Skeletal muscle tissue (tissue), 4 donors: Measurements from ENCODE around the gene PROSER2. TPM values are rescaled to one million over a fixed set of nuclear protein-coding genes. Genes with fewer than 3 reads are reported as not detected.
"Not testable (repeated sequence)": the region's sequence is repeated elsewhere in the genome, so short reads cannot be mapped to it uniquely, and the experiment has no call there.

Experiments
- H3K27ac ChIP-seq: one replicate; pipeline ENCODE4 v1.7.0; 2013; ENCODE audit warnings: mild to moderate bottlenecking, low read depth, low read length, inconsistent platforms
- H3K27me3 ChIP-seq, 3 donors: one replicate each; pipeline ENCODE4 v1.7.0; 2013; ENCODE audit warnings: low read length in 3 of 3; ENCODE audit not compliant: control insufficient read depth in 3 of 3, insufficient read depth in 3 of 3
- H3K36me3 ChIP-seq, 3 donors: one replicate each; pipeline ENCODE4 v1.7.0; 2013; ENCODE audit warnings: low read length in 3 of 3; ENCODE audit not compliant: control insufficient read depth in 3 of 3, insufficient read depth in 3 of 3
- H3K4me1 ChIP-seq, 3 donors: one replicate each; pipeline ENCODE4 v1.7.0; 2013; ENCODE audit warnings: low read length in 3 of 3, mild to moderate bottlenecking in 3 of 3; ENCODE audit not compliant: control insufficient read depth in 3 of 3, insufficient read depth in 3 of 3
- H3K4me3 ChIP-seq, 3 donors: one replicate each; pipeline ENCODE4 v1.7.0; 2013; ENCODE audit warnings: low read length in 3 of 3
- H3K9ac ChIP-seq, 3 donors: one replicate each; pipeline ENCODE4 v1.7.0; 2013; ENCODE audit warnings: low read length in 3 of 3, mild to moderate bottlenecking in 3 of 3, moderate library complexity in 2 of 3, low read depth in 1 of 3
- H3K9me3 ChIP-seq, 3 donors: one replicate each; pipeline ENCODE4 v1.7.0; 2013; ENCODE audit warnings: low read length in 3 of 3; ENCODE audit not compliant: control insufficient read depth in 3 of 3
- total RNA-seq: library from RNA; depleted of rRNA; stranded (reverse); fragments of >200 nt; gene quantifications from one replicate; pipeline ENCODE4 v1.2.3, GENCODE V29; 2014
- donor health status: Osteomylitis.

PROSER2 gene
- total RNA-seq, 1 donor from 2014 or later: 1.0 TPM

DNA sequence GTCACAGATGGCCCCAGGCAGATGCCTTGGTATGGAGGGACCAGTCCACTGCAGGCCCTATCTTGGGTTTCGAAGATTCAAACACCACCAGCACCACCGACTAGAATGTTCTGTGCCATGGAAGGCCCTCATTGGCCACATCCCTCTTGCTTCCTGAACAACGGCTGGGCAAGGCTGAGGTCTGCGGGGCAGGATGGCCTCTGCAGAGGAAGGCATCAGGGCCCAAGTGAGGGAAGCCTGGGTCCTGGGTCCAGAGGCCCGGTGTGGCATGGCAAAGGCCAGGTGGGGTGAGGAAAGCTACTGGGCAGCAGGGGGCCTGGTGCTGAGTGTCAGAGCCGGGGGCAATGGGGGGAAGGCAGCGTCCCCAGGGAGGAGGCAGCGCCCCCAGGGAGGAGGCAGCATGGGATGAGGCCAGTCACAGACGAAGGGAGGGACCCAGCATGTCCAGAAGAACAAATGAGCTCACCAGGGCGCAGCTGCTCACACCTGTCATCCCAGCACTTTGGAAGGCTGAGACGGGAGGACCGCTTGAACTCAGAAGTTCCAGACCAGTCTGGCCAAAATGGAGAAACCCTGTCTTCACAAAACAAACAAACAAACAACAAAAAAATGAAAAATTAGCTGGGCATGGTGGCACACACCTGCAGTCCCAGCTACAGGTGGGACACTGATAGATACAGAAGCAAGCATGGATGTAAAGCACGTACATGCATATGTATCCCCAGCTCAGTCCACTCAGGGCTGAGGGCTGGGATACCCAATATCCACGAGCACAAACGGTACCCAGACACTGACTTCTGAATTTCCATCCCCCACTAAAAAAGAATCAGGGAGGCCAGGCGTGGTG lies 64.4 kb downstream of the PROSER2 start:
- peaks cover 6 to 7% (median 6%) of the 10 kb centered on the region in 3 donors for H3K4me1 ChIP-seq
- no peaks in the 10 kb centered on the region for H3K9me3 ChIP-seq
- no peak overlapping the region for H3K4me3 ChIP-seq
- H3K9ac ChIP-seq: no peak overlapping the region
- H3K27me3 ChIP-seq: no peaks in the 10 kb centered on the region
- no peaks in the 10 kb centered on the region for H3K36me3 ChIP-seq
- H3K27ac ChIP-seq: no peak overlapping the region

DNA sequence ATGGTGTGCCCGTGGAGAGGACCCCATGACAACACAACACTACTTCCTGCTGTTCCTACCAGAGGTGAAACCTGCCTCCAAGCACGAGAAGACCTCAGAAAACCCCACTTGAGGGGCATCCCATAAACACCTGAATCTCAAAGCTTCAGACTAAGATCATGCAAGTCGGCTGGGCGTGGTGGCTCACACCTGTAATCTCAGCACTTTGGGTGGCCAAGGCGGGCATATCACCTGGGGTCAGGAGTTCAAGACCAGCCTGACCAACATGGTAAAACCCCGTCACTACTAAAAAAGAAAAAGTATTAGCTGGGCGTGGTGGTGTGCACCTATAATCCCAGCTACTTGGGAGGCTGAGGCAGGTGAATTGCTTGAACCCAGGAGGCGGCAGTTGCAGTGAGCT lies 66.1 kb downstream of the PROSER2 start:
- H3K27ac ChIP-seq, H3K36me3 ChIP-seq, H3K9me3 ChIP-seq, H3K4me3 ChIP-seq, H3K27me3 ChIP-seq, H3K9ac ChIP-seq, H3K4me1 ChIP-seq: not testable (repeated sequence)

DNA sequence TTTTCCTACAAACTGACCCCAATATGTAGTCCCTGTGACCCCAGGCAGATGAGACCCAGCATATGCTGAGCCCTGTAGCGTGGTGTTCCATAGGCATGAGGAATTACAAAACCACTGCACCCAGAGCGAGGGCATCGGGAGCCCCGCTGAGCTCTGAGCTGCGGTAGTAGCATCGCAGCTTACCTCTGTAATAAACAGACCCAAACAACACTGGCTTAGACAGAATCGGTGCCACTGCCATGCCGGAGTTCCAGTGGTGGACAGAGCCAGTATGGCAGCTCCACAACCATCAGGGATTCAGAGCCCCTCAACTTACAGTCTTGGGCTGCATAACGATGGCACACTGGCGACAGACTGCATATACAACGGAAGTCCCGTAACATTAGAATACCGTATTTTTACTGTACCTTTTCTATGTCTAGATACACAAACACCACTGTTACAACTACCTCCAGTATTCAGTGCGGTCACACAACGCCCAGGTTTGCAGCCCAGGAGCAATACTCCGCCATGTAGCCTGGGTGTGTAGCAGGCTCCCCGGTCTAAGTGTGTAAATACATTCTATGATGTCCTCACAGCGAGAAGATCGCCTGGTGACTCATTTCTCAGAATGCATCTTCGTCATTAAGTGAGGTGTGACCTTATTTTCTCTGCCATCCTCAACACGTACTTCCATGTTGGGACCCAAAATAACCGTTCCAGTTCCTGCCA lies 68.8 kb downstream of the PROSER2 start:
- H3K4me3 ChIP-seq: no peak overlapping the region
- H3K9ac ChIP-seq: no peak overlapping the region
- H3K4me1 ChIP-seq: no peaks in the 10 kb centered on the region
- H3K9me3 ChIP-seq: no peaks in the 10 kb centered on the region
- no peak overlapping the region for H3K27ac ChIP-seq
- no peaks in the 10 kb centered on the region for H3K27me3 ChIP-seq
- no peaks in the 10 kb centered on the region for H3K36me3 ChIP-seq

DNA sequence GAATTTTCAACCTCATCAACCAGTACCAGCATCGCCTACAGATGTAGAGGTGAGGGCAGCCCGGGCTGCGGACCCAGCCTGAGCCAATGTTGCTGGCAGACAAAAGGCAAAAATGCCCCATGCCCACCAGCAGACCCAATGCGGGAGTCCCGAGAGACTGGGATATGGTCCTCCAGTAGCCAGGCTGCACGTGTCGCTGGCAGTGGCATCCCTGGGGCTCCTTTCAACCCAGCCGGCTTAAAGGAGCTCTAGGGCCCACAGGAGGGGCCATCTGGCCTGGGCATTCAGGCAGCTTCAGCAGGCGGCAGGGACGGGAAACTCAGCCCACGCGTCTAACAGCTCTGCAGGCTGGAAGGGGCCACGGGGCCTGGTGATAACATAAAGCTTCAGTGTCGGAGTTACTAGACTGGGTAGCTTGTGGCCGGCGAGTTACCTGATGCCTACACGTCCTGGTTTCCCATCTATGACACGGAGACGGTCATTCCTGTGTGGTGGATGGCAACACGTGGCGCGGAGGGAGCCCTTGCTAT lies 70.7 kb downstream of the PROSER2 start:
- Histone ChIP-seq H3K4me3 (no peak overlapping the region), H3K9me3 (no peaks in the 10 kb centered on the region), H3K9ac (no peak overlapping the region), H3K4me1 (peaks cover 0 to 4% (median 3%) of the 10 kb centered on the region in 3 donors), H3K27ac (no peak overlapping the region), H3K27me3 (no peaks in the 10 kb centered on the region), H3K36me3 (no peaks in the 10 kb centered on the region)

DNA sequence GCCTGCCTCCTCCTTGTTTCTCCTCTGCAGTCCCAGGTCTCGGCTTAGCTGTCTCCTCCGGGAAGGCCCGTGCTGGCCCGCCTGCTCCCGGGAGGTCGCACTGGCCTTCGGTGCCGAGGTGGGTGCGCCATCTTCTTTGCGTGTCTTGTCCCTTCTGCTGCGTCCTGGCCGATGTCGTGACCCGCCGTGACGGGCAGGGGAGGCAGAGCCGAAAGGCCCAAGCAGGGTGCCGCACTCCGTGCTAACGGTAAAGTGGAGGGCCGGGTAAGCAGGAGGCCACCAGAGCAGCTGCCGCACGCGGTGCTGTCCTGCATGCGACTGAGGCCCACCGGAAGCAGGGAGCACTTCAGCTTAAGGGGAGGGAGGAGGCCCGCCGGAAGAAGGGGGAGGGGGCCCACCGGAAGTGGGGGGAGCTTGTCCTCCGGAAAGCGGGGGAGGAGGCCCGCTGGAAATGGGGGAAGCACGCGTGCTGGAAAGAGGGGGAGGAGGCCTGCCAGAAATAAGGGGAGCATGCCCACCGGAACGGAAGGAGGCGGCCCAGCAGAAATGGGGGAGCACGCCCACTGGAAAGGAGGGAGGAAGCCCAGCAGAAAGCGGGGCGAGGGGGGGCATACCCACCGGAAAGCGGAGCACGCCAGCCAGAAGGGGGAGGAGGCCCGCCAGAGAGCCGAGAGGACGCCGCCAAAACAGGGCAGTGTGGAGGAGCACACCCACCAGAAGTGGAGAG lies 71.4 kb downstream of the PROSER2 start:
- no peaks in the 10 kb centered on the region for H3K36me3 ChIP-seq
- H3K27ac ChIP-seq: no peak overlapping the region
- peaks cover 0 to 4% (median 3%) of the 10 kb centered on the region in 3 donors for H3K4me1 ChIP-seq
- no peak overlapping the region for H3K9ac ChIP-seq
- H3K27me3 ChIP-seq: peaks cover 0 to 5% (median 0%) of the 10 kb centered on the region in 3 donors
- H3K9me3 ChIP-seq: no peaks in the 10 kb centered on the region
- H3K4me3 ChIP-seq: no peak overlapping the region

DNA sequence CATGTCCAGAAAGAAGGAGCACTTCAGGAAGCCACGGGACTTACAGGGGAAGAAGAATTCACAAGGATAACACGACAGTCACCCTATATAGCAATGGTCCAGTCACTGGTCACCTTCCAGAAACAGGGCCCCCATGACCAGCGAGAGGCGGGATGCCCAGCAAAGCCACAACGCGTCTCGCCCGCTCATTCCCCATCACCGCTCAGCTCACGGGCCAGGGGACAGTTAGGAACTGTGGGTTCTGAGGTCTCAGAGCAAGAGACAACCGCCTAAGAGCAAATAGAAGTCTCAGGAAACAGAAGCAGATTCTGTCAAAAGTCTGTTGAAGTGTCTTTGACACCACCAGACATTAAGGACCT lies 71.9 kb downstream of the PROSER2 start:
- H3K9ac ChIP-seq: no peak overlapping the region
- H3K36me3 ChIP-seq: no peaks in the 10 kb centered on the region

DNA sequence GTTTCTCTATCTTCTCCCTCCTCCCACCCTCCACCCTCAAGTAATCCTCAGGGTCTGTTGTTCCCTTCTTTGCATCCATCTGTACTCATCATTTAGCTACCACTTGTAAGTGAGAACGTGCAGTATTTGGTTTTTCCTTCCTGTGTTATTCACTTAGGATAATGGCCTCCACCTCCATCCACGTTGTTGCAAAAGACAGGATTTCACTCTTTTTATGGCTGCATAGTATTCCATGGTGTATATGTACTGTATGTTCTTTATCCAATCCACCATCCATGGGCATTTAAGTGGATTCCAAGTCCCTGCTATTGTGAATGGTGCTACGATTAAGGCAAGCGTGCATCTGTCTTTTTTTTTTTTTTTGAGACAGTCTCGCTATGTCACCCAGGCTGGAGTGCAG lies 72.4 kb downstream of the PROSER2 start:
- H3K9ac ChIP-seq: no peak overlapping the region
- H3K4me1 ChIP-seq: peaks cover 0 to 4% (median 3%) of the 10 kb centered on the region in 3 donors
- H3K4me3 ChIP-seq: no peak overlapping the region
- no peak overlapping the region for H3K27ac ChIP-seq
- no peaks in the 10 kb centered on the region for H3K36me3 ChIP-seq
- peaks cover 0 to 5% (median 2%) of the 10 kb centered on the region in 3 donors for H3K27me3 ChIP-seq
- no peaks in the 10 kb centered on the region for H3K9me3 ChIP-seq

More for the DNA sequence above, 71.9 kb downstream of the PROSER2 start:
- H3K4me3 ChIP-seq: no peak overlapping the region
- H3K9me3 ChIP-seq: no peaks in the 10 kb centered on the region
- H3K27me3 ChIP-seq: peaks cover 0 to 5% (median under 1%) of the 10 kb centered on the region in 3 donors
- H3K27ac ChIP-seq: no peak overlapping the region
- peaks cover 0 to 4% (median 3%) of the 10 kb centered on the region in 3 donors for H3K4me1 ChIP-seq

- peaks cover 0 to 8% (median 5%) of the 10 kb centered on the region in 3 donors for H3K27me3 ChIP-seq
- H3K4me1 ChIP-seq: peaks cover 0 to 4% (median 3%) of the 10 kb centered on the region in 3 donors
- no peak overlapping the region for H3K4me3 ChIP-seq
- H3K9me3 ChIP-seq: no peaks in the 10 kb centered on the region
- no peak overlapping the region for H3K27ac ChIP-seq
- H3K36me3 ChIP-seq: no peaks in the 10 kb centered on the region
- H3K9ac ChIP-seq: no peak overlapping the region
These were observed 73.5 kb downstream of the PROSER2 start for GRCh38 chr10:11896549-11897200.

GRCh38 chr10:11898033-11898371 lies 74.8 kb downstream of the PROSER2 start:
- Histone ChIP-seq H3K27me3 (peaks cover 0 to 8% (median 5%) of the 10 kb centered on the region in 3 donors), H3K4me1 (peaks cover 0 to 4% (median 3%) of the 10 kb centered on the region in 3 donors), H3K9ac (no peak overlapping the region), H3K9me3 (no peaks in the 10 kb centered on the region), H3K4me3 (no peak overlapping the region), H3K36me3 (no peaks in the 10 kb centered on the region), H3K27ac (no peak overlapping the region)
